K562 (cell line): ENCODE measurements around the gene PDHA2.

Source experiments
- DIDO1 ChIP-seq: fragments of 450-650 bp; IDR thresholded peaks from 2 replicates; pipeline ENCODE4 v1.6.1; 2016; ENCODE audit warnings: low read depth, missing biosample characterization, missing genetic modification characterization
- NFYB ChIP-seq: IDR thresholded peaks from 2 replicates; pipeline ENCODE4 v1.6.1; 2011; ENCODE audit warnings: mild to moderate bottlenecking, moderate library complexity; ENCODE audit not compliant: insufficient read length; ENCODE audit errors: extremely low read depth
- PTBP1 ChIP-seq: fragments of 200-400 bp; formaldehyde crosslinking; IDR thresholded peaks from 2 replicates; pipeline ENCODE4 v1.6.1; 2017; ENCODE audit warnings: low read depth, low read length
- RBBP5 ChIP-seq: fragments of 200-600 bp; sonication (generic); IDR thresholded peaks from 2 replicates; pipeline ENCODE4 v1.6.1; 2012; ENCODE audit warnings: borderline replicate concordance, mild to moderate bottlenecking, low read length, control low read depth, inconsistent platforms; ENCODE audit not compliant: insufficient read depth, poor library complexity, severe bottlenecking
- TEAD4 ChIP-seq, 2 experiments: sonication (generic) in 1 of 2; formaldehyde crosslinking in 1 of 2; IDR thresholded peaks; 2 replicates each; pipeline versions ENCODE4 v1.6.1 to v1.8.0; 2012 to 2022; ENCODE audit warnings: borderline replicate concordance in 1 of 2, inconsistent platforms in 1 of 2, low read length in 1 of 2, mild to moderate bottlenecking in 1 of 2, missing genetic modification reagents in 1 of 2
- TF ChIP-seq, protein P1 (sequence below): fragments of 450-650 bp; formaldehyde crosslinking; conservative IDR thresholded peaks from 2 replicates; pipeline ENCODE4 v1.4.0; 2022; ENCODE audit warnings: mild to moderate bottlenecking, missing genetic modification characterization

DNA sequence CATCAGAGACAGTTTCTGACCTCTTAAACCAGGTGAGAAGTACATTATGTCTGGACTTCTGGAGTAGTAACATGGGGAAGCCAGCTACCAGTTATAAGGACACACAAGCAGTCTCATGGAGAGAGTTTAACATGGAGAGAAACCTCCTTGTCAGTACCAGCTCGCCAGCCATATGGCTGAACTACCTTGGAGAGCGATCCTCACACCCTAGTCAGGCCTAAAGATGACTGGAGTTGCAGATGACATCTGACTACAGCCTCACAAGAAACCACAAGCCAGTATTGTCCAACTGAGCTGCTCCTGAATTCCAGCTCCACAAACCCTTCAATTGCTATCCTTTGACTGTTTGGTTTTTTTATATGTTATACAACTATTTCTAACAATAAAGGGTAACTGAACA, 49.8 kb downstream of the PDHA2 start:
- TF ChIP-seq DIDO1 (tag), result no peak
- TF ChIP-seq PTBP1, result no peak
- TF ChIP-seq TEAD4 (IDR thresholded peaks at IDR 0.05; ENCODE audit: low read length), result no peak
- TF ChIP-seq TEAD4 (CRISPR knock-in tag; IDR thresholded peaks at IDR 0.05; ENCODE audit: borderline replicate concordance), result no peak
- TF ChIP-seq, protein P1, sequence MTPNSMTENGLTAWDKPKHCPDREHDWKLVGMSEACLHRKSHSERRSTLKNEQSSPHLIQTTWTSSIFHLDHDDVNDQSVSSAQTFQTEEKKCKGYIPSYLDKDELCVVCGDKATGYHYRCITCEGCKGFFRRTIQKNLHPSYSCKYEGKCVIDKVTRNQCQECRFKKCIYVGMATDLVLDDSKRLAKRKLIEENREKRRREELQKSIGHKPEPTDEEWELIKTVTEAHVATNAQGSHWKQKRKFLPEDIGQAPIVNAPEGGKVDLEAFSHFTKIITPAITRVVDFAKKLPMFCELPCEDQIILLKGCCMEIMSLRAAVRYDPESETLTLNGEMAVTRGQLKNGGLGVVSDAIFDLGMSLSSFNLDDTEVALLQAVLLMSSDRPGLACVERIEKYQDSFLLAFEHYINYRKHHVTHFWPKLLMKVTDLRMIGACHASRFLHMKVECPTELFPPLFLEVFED (CRISPR knock-in tag), result no peak
- TF ChIP-seq NFYB, result no peak
- no peak for TF ChIP-seq RBBP5
